ENCODE data around the gene ZNF513.
"Not testable (repeated sequence)": the region's sequence is repeated elsewhere in the genome, so short reads cannot be mapped to it uniquely, and the experiment has no call there.

The ZNF513 gene

DNA sequence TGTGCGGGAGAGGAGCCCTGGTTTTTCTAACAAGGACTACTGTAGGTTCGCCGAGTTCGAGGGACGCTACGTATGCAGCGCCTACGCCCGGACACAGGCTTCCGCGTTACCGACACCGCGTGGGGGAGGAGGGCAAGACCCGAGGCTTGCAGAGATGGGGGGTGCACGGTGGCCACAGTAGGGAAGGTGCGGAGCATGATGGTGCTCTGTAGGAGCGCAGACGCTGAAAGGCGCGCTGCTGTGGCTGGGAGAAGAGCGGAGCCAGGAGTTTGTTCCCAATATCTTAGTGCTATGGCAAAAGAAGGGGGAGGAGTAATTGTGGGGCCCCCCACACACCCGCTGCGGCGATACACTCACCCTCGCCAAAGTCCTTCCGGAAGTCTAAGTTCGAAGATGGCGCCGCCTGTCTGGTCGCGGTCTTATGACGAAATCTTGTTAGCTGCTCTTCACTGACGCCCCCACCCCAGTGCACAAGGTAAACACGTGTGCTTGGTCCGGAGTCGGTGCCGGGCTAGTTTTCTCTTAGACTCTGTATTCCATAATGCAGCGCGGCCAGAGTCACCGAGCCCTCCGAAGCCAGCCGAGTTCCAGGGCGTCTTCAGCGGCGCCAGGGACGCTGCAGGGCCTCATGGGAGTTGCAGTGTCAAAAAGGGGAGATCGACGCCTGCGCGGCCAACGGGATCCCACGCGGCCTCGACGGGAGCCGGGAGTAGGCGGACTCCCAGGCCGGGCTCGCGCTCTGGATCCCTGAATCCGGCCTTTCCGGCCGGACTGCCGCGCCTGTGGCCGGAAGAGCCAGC, 24.0 kb downstream of the ZNF513 start, which contains the start of gene GTF3C2:
TSS of gene GTF3C2 (minus strand) at position 383 of the 800 bp plus-strand sequence. CDS start 13,210 bp downstream, outside the sequence.
- peak; percentile 90 for DNase-seq (ENCODE audit: low read depth)

- DNase-seq (ENCODE audit: low read depth), result no peak
Observed at GRCh38 chr2:27356056-27356381, 24.5 kb downstream of the ZNF513 start.

DNA sequence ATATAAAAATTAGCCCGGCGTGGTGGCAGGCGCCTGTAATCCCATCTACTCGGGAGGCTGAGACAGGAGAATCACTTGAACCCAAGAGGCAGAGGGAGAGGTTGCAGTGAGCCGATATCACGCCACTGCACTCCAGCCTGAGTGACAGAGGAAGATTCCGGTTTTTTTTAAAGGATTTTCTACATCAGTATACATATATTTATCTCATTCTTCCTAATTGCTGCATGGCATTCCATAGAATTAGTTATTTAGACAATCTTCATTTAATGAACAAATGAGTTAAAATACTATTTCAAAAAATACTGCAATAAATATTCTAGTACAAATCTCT, 26.0 kb downstream of the ZNF513 start:
- DNase-seq (ENCODE audit: low read depth), result no peak

GRCh38 chr2:27353762-27354596, 26.6 kb downstream of the ZNF513 start:
- no peak for DNase-seq (ENCODE audit: low read depth)

DNA sequence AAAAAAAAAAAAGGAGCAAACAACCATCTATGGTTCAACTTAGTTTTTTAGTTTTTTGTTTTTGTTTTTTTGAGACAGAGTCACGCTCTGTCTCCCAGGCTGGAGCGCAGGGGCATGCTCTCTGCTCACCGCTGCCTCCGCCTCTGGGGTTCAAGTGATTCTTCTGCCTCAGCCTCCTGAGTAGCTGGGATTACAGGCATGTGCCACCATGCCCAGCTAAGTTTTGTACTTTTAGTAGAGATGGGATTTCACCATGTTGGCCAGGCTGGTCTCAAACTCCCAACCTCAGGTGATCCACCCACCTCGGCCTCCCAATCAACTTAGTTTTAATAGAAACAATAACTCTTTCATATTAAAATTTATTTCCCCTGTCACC, 27.2 kb downstream of the ZNF513 start:
- DNase-seq (ENCODE audit: low read depth), result not testable (repeated sequence)

DNA sequence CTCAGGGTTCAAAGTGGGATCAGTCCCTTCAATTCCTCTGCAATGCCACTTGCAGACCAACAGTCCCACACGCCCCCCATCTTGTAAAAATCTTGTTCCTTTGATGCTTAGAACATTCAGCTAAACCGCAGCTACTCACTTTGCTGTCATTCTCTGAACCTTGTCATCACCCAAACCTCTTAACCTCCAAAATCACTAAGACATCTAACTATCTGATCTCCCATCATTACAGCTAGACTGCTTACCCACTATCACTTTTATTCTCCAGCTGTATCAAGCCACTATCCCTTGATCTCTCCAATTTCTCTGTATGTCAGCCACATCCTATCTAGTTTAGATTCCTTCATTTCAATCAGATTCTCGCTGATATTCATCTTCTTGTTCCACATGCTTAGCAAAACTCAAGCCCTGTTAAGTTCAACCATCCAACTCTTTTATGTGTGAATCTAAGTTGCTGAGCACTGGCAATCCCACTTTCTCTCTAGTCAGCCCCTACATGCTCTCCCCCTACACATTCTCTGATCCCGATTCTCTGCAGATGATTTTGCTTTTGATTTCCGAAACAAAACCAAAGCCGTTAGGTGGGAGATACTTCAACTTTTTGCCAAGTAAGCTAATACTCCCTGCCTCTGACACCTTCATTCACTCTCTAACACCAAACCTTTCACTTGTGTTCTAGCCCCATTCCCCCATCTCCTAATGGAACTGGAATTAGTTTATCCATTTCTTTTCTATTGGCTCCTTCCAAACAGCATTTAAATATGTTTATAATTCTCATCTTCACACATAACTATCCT, 28.5 kb downstream of the ZNF513 start:
- DNase-seq (ENCODE audit: low read depth), result no peak

GRCh38 chr2:27350106-27350693, 30.3 kb downstream of the ZNF513 start:
- DNase-seq (ENCODE audit: low read depth), result no peak

DNA sequence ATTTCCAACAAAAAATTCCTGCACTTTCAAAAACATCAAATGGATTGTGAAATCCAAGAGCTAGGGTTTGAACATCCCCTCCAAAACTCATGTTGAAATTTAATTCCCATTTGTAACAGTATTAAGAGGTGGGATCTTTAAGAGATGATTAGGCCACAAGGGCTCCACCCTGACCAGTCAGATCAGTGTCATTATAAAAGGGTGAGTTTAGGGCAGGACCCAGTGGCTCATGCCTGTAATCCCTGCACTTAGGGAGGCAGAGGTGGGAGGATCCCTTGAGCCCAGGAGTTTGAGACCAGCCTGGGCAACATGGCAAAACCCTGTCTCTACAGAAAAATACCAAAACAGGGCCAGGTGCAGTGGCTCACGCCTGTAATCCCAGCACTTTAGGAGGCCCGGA, 32.9 kb downstream of the ZNF513 start:
- DNase-seq (ENCODE audit: low read depth), result no peak

DNA sequence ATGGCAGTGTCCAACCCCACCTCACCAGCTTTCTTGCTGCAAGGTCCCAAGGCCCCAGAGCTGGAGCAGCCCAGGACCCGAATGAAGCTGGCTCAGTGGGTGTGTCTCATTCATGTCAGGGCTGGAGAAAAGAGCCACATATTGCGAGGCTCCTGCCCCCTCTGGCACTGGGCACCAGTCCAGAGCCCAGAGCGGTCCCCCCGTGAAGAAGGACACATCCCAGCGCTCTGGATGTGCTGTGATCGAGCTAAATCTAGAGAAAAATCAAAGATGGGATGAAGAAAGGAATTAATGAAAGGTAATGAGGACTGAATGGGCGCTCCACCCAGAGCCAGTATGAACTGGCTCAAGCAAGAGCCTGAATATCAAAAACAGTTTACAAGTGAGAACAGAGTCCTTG, 44.4 kb downstream of the ZNF513 start:
- DNase-seq (ENCODE audit: low read depth), result no peak

DNA sequence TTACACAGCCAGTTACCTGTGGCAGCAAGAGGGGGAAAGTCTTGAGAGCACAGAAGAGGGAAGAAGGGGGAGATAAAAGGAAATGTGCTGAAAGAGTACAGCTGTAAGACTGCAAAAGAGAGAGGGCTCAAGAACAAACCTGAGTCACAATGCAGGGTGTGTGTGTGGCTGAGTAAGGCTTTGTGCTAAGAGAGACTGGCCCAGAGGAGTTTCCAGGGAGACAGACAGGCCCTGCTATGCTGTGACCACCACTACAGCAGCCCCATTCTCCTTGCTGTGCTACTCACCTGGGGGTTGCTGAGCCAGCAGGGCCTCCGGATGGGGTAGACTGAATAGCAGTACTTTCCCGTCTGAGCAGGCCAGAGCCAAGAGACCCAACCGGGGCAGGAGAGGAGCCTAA, 45.2 kb downstream of the ZNF513 start:
- no peak for DNase-seq (ENCODE audit: low read depth)

Measured in T-helper 22 cell (primary cell).